Measurements from ENCODE around the gene KIF26A. TPM values are rescaled to one million over a fixed set of nuclear protein-coding genes. Genes with fewer than 3 reads are reported as not detected.

Gene KIF26A
- total and polyA plus RNA-seq, 2 of the 13 experiments (the other 11 are each of a cell fraction or from before 2014, with no cell fraction given): not detected

- ATAC-seq (no peak), DNase-seq (ENCODE audit: low spot score) (no peak), FAIRE-seq (no peak)
- Histone ChIP-seq H3K27me3 (ENCODE audit: control insufficient read depth in 1 of 2, insufficient read depth in 2 of 2, low read length in 2 of 2) (peaks cover 5 to 10% of the 10 kb centered on the region in 2 experiments; a peak in 4 of 5 replicates), H2AFZ (ENCODE audit: low read length) (no peak overlapping the region), H3K4me3 (replicated peaks in 1 of 3; ENCODE audit: insufficient read depth in 1 of 3, low read depth in 2 of 3, low read length in 3 of 3) (no peak overlapping the region), H3K9ac (ENCODE audit: insufficient read depth, low read depth, low read length) (no peak overlapping the region), H3K27ac (ENCODE audit: extremely low read length, insufficient read depth, low read length) (no peak overlapping the region), H3K4me2 (ENCODE audit: low read depth, low read length) (no peak overlapping the region), H3K9me3 (ENCODE audit: low read length) (no peaks in the 10 kb centered on the region), H4K20me1 (ENCODE audit: insufficient read depth, low read length) (no peaks in the 10 kb centered on the region), H3K36me3 (replicated peaks in 1 of 2; ENCODE audit: control insufficient read depth in 1 of 2, insufficient read depth in 2 of 2, low read length in 2 of 2) (no peaks in the 10 kb centered on the region), H3K4me1 (ENCODE audit: insufficient read depth, low read length) (no peaks in the 10 kb centered on the region), H3K79me2 (ENCODE audit: insufficient read depth, low read length) (no peaks in the 10 kb centered on the region)
- POLR2A ChIA-PET: no interaction called here
- intact Hi-C loops (cut with micrococcal nuclease; ENCODE audit: unreplicated experiment) (no loop called here), in situ Hi-C loops (cut with HindIII; ENCODE audit: extremely low pct_ligation_motif_present, low pct_unique_long_range_greater_than_20kb) (no loop called here)
- no TSS peak for BruUV-seq (replicated peaks)
- TF ChIP-seq ZBED4 (CRISPR knock-in tag; IDR thresholded peaks at IDR 0.05; ENCODE audit: borderline replicate concordance) (no peak), ZNF652 (CRISPR knock-in tag; IDR thresholded peaks at IDR 0.05; ENCODE audit: borderline replicate concordance, low read depth) (no peak), RNF2 (conservative IDR thresholded peaks at IDR 0.05; ENCODE audit: low read depth) (no peak), ZNF441 (CRISPR knock-in tag; IDR thresholded peaks at IDR 0.05; ENCODE audit: borderline replicate concordance) (no peak), CCDC6 (CRISPR knock-in tag; IDR thresholded peaks at IDR 0.05) (no peak), ZNF576 (CRISPR knock-in tag; IDR thresholded peaks at IDR 0.05) (no peak), TSC22D2 (CRISPR knock-in tag; IDR thresholded peaks at IDR 0.05; ENCODE audit: borderline replicate concordance) (no peak), JUNB (CRISPR knock-in tag; IDR thresholded peaks at IDR 0.05; ENCODE audit: borderline replicate concordance) (no peak), ZNF558 (CRISPR knock-in tag; IDR thresholded peaks at IDR 0.05; ENCODE audit: borderline replicate concordance) (no peak), JDP2 (CRISPR knock-in tag; IDR thresholded peaks at IDR 0.05; ENCODE audit: borderline replicate concordance) (no peak), ZSCAN12 (CRISPR knock-in tag; IDR thresholded peaks at IDR 0.05) (no peak), MBD4 (IDR thresholded peaks at IDR 0.05; ENCODE audit: borderline replicate concordance, low read length) (no peak)
- TF ChIP-seq, protein P1, sequence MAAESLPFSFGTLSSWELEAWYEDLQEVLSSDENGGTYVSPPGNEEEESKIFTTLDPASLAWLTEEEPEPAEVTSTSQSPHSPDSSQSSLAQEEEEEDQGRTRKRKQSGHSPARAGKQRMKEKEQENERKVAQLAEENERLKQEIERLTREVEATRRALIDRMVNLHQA (CRISPR knock-in tag; IDR thresholded peaks at IDR 0.05): no peak
- TF ChIP-seq, protein P2, sequence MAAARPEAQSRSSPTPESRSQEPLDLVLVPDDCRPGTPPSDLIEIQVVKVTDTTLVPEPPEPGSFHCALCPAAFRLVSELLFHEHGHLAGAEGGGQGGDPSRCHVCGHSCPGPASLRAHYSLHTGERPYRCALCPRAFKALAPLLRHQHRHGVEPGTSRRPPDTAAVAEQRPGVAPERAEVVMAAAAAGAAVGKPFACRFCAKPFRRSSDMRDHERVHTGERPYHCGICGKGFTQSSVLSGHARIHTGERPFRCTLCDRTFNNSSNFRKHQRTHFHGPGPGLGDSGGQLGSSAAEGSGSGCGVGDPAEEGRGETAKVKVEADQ (CRISPR knock-in tag; IDR thresholded peaks at IDR 0.05; ENCODE audit: borderline replicate concordance): no peak
- TF ChIP-seq, protein P3, sequence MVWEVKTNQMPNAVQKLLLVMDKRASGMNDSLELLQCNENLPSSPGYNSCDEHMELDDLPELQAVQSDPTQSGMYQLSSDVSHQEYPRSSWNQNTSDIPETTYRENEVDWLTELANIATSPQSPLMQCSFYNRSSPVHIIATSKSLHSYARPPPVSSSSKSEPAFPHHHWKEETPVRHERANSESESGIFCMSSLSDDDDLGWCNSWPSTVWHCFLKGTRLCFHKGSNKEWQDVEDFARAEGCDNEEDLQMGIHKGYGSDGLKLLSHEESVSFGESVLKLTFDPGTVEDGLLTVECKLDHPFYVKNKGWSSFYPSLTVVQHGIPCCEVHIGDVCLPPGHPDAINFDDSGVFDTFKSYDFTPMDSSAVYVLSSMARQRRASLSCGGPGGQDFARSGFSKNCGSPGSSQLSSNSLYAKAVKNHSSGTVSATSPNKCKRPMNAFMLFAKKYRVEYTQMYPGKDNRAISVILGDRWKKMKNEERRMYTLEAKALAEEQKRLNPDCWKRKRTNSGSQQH (CRISPR knock-in tag; IDR thresholded peaks at IDR 0.05; ENCODE audit: low read depth): no peak
- CTCF ChIA-PET (ENCODE audit: low intra/inter-chr PET ratio, low total read pairs): no interaction called here
- 4% methylated on average over 14 of the region's 14 CpGs for WGBS (ENCODE audit: low lambda C conversion rate)
These were observed 58.2 kb downstream of the KIF26A start for GRCh38 chr14:104196461-104197140.

Data from HepG2 (cell line).